Measurements from ENCODE around the gene NAV2. TPM values are rescaled to one million over a fixed set of nuclear protein-coding genes. Genes with fewer than 3 reads are reported as not detected.
"Not testable (repeated sequence)": the region's sequence is repeated elsewhere in the genome, so short reads cannot be mapped to it uniquely, and the experiment has no call there.

The NAV2 gene
- polyA plus RNA-seq, 1 donor from 2014 or later: 3.0 TPM

GRCh38 chr11:19892876-19893275, 180.2 kb downstream of the NAV2 start:
- no peaks in the 10 kb centered on the region for H3K9me3 ChIP-seq (ENCODE audit: low read length)
- no peaks in the 10 kb centered on the region for H3F3A ChIP-seq (ENCODE audit: insufficient read depth, low read length, poor library complexity, severe bottlenecking)
- no peaks in the 10 kb centered on the region for H3K36me3 ChIP-seq (ENCODE audit: insufficient read depth, low read length)
- no peak overlapping the region for H3K4me3 ChIP-seq (ENCODE audit: low read length)
- TF ChIP-seq MXI1 (conservative IDR thresholded peaks at IDR 0.05; ENCODE audit: poor library complexity, severe bottlenecking) (no peak), CTCF (IDR thresholded peaks at IDR 0.05; ENCODE audit: poor library complexity, severe bottlenecking) (no peak), REST (IDR thresholded peaks at IDR 0.05; ENCODE audit: borderline replicate concordance) (no peak), SMC3 (conservative IDR thresholded peaks at IDR 0.05; ENCODE audit: poor library complexity) (no peak)
- H4K20me1 ChIP-seq (ENCODE audit: insufficient read depth): no peaks in the 10 kb centered on the region
- H3K4me2 ChIP-seq (ENCODE audit: low read length): no peak overlapping the region
- no peak overlapping the region for H3K9ac ChIP-seq (ENCODE audit: low read length)
- H3K27me3 ChIP-seq (ENCODE audit: insufficient read depth, low read depth, low read length): no peaks in the 10 kb centered on the region
- H3K27ac ChIP-seq (ENCODE audit: low read length): no peak overlapping the region
- H3K9me2 ChIP-seq (ENCODE audit: insufficient read depth, low read length): no peaks in the 10 kb centered on the region
- no peak overlapping the region for H2AFZ ChIP-seq (ENCODE audit: low read depth, low read length)
- H3K79me2 ChIP-seq (replicated peaks; ENCODE audit: insufficient read depth, low read length): no peaks in the 10 kb centered on the region

GRCh38 chr11:19894404-19894803, 181.8 kb downstream of the NAV2 start:
- Histone ChIP-seq H4K20me1 (ENCODE audit: insufficient read depth) (no peaks in the 10 kb centered on the region), H3K36me3 (ENCODE audit: insufficient read depth, low read length) (no peaks in the 10 kb centered on the region), H3K27ac (ENCODE audit: low read length) (no peak overlapping the region), H3K4me3 (ENCODE audit: low read length) (no peak overlapping the region), H3K27me3 (ENCODE audit: insufficient read depth, low read depth, low read length) (no peaks in the 10 kb centered on the region), H3F3A (ENCODE audit: insufficient read depth, low read length, poor library complexity, severe bottlenecking) (no peaks in the 10 kb centered on the region), H3K9me2 (ENCODE audit: insufficient read depth, low read length) (no peaks in the 10 kb centered on the region), H2AFZ (ENCODE audit: low read depth, low read length) (no peak overlapping the region), H3K9me3 (ENCODE audit: low read length) (no peaks in the 10 kb centered on the region), H3K79me2 (replicated peaks; ENCODE audit: insufficient read depth, low read length) (no peaks in the 10 kb centered on the region), H3K9ac (ENCODE audit: low read length) (no peak overlapping the region), H3K4me2 (ENCODE audit: low read length) (no peak overlapping the region)
- TF ChIP-seq SMC3 (conservative IDR thresholded peaks at IDR 0.05; ENCODE audit: poor library complexity) (no peak), TAF1 (IDR thresholded peaks at IDR 0.05; ENCODE audit: low read depth) (no peak), REST (IDR thresholded peaks at IDR 0.05; ENCODE audit: borderline replicate concordance) (no peak), POLR2AphosphoS5 (IDR thresholded peaks at IDR 0.05) (no peak), EZH2 (IDR thresholded peaks at IDR 0.05; ENCODE audit: borderline replicate concordance, insufficient read depth, low read length, poor library complexity, severe bottlenecking) (no peak), CTCF (IDR thresholded peaks at IDR 0.05; ENCODE audit: poor library complexity, severe bottlenecking) (no peak), EP300 (conservative IDR thresholded peaks at IDR 0.05; ENCODE audit: poor library complexity, severe bottlenecking) (no peak), MXI1 (conservative IDR thresholded peaks at IDR 0.05; ENCODE audit: poor library complexity, severe bottlenecking) (no peak), RAD21 (conservative IDR thresholded peaks at IDR 0.05) (no peak)

- not testable (repeated sequence) for H3K79me2 ChIP-seq (replicated peaks; ENCODE audit: insufficient read depth, low read length)
Observed at GRCh38 chr11:19895037-19895436, 182.4 kb downstream of the NAV2 start.

More at GRCh38 chr11:19895037-19895436, 182.4 kb downstream of the NAV2 start:
- not testable (repeated sequence) for H2AFZ ChIP-seq (ENCODE audit: low read depth, low read length); H3K27ac ChIP-seq (ENCODE audit: low read length); H3K27me3 ChIP-seq (ENCODE audit: insufficient read depth, low read depth, low read length); H3K4me2 ChIP-seq (ENCODE audit: low read length); H3K9me3 ChIP-seq (ENCODE audit: low read length); H3F3A ChIP-seq (ENCODE audit: insufficient read depth, low read length, poor library complexity, severe bottlenecking); H4K20me1 ChIP-seq (ENCODE audit: insufficient read depth); H3K4me3 ChIP-seq (ENCODE audit: low read length); H3K9ac ChIP-seq (ENCODE audit: low read length); H3K9me2 ChIP-seq (ENCODE audit: insufficient read depth, low read length); H3K36me3 ChIP-seq (ENCODE audit: insufficient read depth, low read length)

Data from neural cell (in vitro differentiated cells).